ENCODE measurements around the gene MAGEA1.

DNA sequence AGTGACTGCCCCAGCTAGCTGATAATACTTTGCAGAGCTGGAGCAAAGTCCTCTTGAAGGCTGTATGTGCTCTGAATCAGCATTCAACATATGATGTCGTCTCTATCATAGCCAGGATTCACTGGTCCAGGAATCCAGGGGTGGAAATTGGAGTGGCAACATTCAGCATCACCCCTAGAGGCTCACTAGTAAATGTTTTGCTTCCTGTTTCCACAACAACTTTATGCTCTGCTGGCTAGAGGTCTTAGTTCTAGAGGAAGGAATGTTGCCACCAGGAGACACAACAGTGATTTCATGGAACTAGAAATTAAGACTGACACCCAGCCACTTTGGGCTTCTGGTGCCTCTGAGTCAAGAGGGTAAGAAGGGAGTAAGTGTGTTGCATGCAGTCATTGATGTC, 11.3 kb downstream of the MAGEA1 start:
- TF ChIP-seq CTCF (IDR thresholded peaks at IDR 0.05; ENCODE audit: low read depth, low read length, poor library complexity, severe bottlenecking) (no peak), EZH2phosphoT487 (IDR thresholded peaks at IDR 0.05; ENCODE audit: borderline replicate concordance, low read length) (no peak)
